IPS-18a (cell line): Measurements from ENCODE around the gene TPRG1.
"Not testable (repeated sequence)": the region's sequence is repeated elsewhere in the genome, so short reads cannot be mapped to it uniquely, and the experiment has no call there.

Experiments
- H3K27ac ChIP-seq: one replicate; pipeline ENCODE4 v1.5.1; 2013; ENCODE audit warnings: low read length
- H3K27me3 ChIP-seq: one replicate; pipeline ENCODE4 v1.6.1; 2013; ENCODE audit warnings: mild to moderate bottlenecking, low read length; ENCODE audit not compliant: control insufficient read depth, insufficient read depth
- H3K36me3 ChIP-seq: one replicate; pipeline ENCODE4 v1.6.1; 2013; ENCODE audit warnings: low read depth, low read length; ENCODE audit not compliant: control insufficient read depth
- H3K4me1 ChIP-seq: one replicate; pipeline ENCODE4 v1.6.1; 2013; ENCODE audit warnings: low read depth, low read length; ENCODE audit not compliant: control insufficient read depth
- H3K4me3 ChIP-seq: one replicate; pipeline ENCODE4 v1.5.1; 2013; ENCODE audit warnings: low read length
- H3K9ac ChIP-seq: one replicate; pipeline ENCODE4 v1.6.1; 2013; ENCODE audit warnings: mild to moderate bottlenecking, low read length, moderate library complexity
- H3K9me3 ChIP-seq: one replicate; pipeline ENCODE4 v1.6.1; 2013; ENCODE audit warnings: low read depth, low read length; ENCODE audit not compliant: control insufficient read depth

The TPRG1 gene

DNA sequence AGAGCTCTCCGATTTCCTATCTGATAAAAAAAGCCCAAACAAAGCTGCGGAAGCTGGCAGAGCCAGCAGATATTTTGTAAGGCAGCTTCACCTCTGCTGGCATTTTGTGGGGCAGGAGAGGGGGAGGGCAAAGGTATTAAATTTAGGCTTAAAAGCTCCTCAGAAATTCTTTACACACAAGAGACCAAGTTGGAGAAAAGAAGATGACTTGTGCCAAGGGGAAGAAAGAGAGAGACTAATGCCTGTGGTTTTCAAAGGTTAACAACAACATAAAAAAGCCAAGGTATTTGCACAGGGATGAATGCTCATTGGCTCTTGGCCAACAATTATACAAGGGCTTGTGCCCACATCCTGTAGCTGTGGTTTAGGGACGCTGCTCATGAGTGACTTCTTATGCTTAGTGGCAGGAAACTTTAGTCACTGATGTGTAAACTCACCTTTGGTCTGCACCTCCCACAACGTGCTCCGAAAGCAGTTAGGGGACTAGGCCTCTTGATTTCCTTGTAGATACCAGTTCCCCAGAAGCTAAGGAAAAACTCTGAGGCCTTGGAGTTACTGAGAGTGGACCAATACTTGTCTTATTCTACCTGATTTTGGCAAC lies 152.9 kb downstream of the TPRG1 start:
- Histone ChIP-seq H3K27me3 (no peaks in the 10 kb centered on the region), H3K27ac (no peak overlapping the region), H3K4me3 (no peak overlapping the region), H3K4me1 (no peaks in the 10 kb centered on the region), H3K9ac (no peak overlapping the region), H3K36me3 (no peaks in the 10 kb centered on the region), H3K9me3 (no peaks in the 10 kb centered on the region)

DNA sequence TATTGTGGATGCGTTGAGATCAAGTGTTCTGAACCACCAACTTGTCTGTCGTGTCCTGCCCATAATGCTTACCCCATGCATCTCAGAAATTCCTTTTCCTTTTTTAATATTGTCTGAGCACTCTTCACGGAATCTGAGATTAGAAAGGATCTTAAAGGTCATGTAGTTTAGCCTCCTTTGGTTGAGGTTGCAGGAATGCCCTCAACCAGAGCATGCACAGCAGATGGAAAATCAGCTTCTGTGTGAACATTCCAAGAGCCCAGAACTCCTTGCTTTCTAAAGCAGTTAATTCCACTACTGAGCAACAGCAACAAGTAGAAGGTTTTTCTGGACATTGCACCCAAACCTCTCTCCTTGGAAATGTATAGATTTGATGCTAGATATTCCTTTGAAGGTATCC lies 153.7 kb downstream of the TPRG1 start:
- H3K9me3 ChIP-seq, result no peaks in the 10 kb centered on the region
- H3K36me3 ChIP-seq, result no peaks in the 10 kb centered on the region
- H3K9ac ChIP-seq, result no peak overlapping the region
- no peak overlapping the region for H3K4me3 ChIP-seq
- no peaks in the 10 kb centered on the region for H3K27me3 ChIP-seq
- no peaks in the 10 kb centered on the region for H3K4me1 ChIP-seq
- H3K27ac ChIP-seq, result no peak overlapping the region

DNA sequence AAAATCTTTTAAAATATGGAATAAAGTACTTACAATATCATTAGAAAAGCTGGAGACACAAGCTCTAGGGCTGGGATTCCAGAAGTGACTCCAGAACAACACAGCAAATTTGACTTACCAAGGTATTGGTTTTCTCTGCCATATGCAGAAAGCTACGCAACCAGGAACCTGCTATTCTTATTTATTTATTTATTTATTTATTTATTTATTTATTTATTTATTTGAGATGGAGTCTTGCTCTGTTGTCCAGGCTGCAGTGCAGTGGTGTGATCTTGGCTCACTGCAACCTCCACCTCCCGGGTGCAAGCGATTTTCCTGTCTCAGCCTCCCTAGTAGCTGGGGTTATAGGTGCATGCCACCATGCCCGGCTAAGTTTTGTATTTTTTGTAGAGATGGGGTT lies 157.9 kb downstream of the TPRG1 start:
- not testable (repeated sequence) for H3K4me3 ChIP-seq, H3K27ac ChIP-seq, H3K4me1 ChIP-seq, H3K27me3 ChIP-seq, H3K36me3 ChIP-seq, H3K9me3 ChIP-seq, H3K9ac ChIP-seq

DNA sequence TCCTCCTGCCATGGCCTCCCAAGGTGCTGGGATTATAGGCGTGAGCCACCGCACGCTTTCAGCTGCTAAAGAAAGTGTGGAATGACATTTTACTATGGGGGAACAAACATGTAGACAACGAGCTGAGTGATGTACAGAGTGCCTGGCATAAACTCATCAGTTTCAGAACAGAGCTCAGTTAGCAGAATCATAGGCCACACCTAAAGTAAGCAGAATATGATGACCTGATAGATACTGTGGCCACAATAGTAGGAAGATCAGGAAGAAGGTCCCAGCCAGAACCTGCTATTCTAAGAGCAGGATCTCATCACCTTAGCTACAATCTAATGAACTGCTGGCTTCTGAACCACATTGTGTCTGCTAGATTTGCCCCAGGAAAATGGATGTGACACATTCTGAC lies 158.3 kb downstream of the TPRG1 start:
- Histone ChIP-seq H3K27ac (no peak overlapping the region), H3K36me3 (no peaks in the 10 kb centered on the region), H3K27me3 (no peaks in the 10 kb centered on the region), H3K9ac (no peak overlapping the region), H3K9me3 (no peaks in the 10 kb centered on the region), H3K4me3 (no peak overlapping the region), H3K4me1 (no peaks in the 10 kb centered on the region)

DNA sequence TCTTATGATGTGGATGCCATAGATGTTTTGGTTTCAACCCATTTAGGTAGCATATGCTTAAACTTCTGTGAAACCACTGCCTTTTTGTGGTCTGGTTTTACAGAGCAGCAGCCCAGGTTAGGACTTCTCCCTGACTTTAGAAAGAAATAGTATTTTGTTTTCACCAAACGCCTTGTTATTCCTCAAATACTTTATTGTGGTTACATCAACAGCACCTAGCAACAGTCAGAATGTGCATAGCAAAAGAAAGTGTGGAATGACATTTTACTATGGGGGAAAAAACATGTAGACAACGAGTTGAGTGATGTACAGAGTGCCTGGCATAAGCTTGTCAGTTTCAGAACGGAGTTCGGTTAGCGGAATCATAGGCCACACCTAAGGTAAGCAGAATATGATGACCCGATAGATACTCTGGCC lies 159.2 kb downstream of the TPRG1 start:
- no peaks in the 10 kb centered on the region for H3K9me3 ChIP-seq
- H3K9ac ChIP-seq, result no peak overlapping the region
- H3K36me3 ChIP-seq, result no peaks in the 10 kb centered on the region
- no peak overlapping the region for H3K27ac ChIP-seq
- no peaks in the 10 kb centered on the region for H3K4me1 ChIP-seq
- H3K27me3 ChIP-seq, result no peaks in the 10 kb centered on the region
- no peak overlapping the region for H3K4me3 ChIP-seq

DNA sequence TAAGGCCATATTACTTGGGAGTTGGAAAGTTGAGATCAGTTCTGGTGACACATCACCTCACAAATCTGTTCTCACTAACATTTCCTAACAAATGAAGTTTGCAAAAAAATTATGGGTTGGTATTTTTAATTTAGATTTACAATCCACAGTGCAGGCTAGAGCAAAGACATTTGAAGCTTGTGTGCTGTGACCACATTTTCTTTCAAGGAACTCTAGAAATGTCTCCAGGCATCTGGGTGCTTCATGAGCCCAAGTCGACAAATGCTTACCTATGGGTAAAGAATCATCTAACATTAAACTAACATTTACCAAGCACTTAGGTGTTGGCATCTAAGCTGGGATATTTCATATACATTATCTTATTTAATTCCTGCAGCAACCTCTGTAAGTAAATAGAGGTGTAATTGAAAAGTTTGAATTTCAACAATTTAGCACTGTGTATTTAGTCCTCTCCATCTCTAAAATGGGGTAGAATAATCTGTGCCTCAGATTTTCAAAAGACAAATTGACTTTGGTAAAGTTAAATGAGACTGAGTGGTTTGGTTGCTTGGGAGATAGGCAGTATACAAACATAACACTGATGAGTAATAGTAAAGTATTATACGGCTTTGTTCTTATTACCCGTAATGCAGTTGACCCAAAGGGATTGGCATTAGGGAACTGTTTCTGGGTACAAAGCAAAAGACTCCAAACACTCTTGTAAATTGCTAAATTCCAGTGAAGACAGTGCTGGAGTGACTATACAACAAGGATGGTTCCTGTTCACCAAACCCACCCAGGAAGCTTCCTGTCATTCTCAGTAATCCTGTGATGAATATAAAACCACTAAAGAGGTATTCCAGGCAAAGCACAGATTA lies 162.5 kb downstream of the TPRG1 start:
- H3K9ac ChIP-seq, result no peak overlapping the region
- no peaks in the 10 kb centered on the region for H3K4me1 ChIP-seq
- H3K36me3 ChIP-seq, result no peaks in the 10 kb centered on the region
- no peaks in the 10 kb centered on the region for H3K9me3 ChIP-seq
- no peaks in the 10 kb centered on the region for H3K27me3 ChIP-seq
- H3K4me3 ChIP-seq, result no peak overlapping the region
- no peak overlapping the region for H3K27ac ChIP-seq

DNA sequence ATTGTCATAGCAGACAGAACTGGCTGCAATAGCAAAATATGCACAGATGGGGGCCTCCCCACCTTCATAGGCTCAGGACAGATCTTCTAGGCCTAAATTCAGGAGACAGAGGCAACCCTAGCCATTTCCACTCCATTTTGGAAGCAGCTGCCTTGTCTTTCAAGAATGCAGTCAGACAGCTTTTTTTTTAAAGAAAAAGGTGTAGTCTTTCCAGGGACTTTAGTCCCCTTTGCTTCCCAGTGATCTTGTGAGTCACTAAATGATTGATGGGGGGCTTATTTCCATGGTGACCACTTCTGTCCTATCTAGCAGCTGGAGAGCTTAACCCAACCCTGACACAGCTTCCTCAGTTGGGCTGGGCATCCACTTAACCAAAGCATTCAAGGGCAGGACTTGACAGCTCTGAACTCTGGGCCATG lies 165.9 kb downstream of the TPRG1 start:
- H3K4me3 ChIP-seq, result no peak overlapping the region
- no peaks in the 10 kb centered on the region for H3K9me3 ChIP-seq
- H3K36me3 ChIP-seq, result no peaks in the 10 kb centered on the region
- H3K27ac ChIP-seq, result no peak overlapping the region
- no peak overlapping the region for H3K9ac ChIP-seq
- no peaks in the 10 kb centered on the region for H3K27me3 ChIP-seq
- H3K4me1 ChIP-seq, result no peaks in the 10 kb centered on the region

DNA sequence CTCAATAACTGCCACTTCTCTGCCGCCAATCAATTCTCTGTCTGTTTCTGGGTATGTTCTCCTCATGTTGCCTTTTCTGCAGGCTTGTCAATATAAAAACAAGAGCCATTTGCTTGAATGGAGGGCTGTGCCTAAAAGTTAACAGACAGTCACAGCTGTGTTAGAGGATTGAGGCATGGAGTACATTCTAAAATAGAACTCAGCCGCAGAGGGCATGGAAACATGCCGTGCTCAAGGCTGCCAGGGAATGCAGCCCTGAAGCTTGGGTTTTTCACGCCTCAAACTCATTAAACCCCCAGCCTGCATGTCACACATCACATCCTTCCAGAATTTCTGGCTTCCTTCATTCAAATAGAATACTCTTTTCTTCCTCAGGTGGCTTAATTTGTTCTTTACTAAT lies 166.6 kb downstream of the TPRG1 start:
- Histone ChIP-seq H3K4me3 (no peak overlapping the region), H3K36me3 (no peaks in the 10 kb centered on the region), H3K4me1 (no peaks in the 10 kb centered on the region), H3K27me3 (no peaks in the 10 kb centered on the region), H3K27ac (no peak overlapping the region), H3K9me3 (no peaks in the 10 kb centered on the region), H3K9ac (no peak overlapping the region)

DNA sequence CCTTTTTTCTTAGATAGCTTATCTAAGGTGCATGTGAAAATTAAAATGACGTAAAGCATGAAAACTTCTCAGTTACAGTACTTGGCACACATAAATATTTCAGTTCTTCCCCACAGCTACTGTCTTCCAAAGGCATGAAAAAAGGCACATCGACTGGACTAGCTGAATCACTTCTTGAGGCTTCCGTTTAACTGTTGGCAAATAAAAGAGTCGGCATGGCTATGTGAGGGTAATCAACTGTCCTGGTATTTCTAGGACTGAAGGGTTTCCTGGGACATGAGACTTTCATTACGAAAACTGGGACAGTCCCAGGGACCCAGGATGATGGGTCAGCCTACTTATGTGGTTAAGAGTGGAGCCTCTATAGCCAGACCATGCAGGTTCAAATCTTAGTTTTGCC lies 168.2 kb downstream of the TPRG1 start:
- no peaks in the 10 kb centered on the region for H3K36me3 ChIP-seq
- H3K9ac ChIP-seq, result no peak overlapping the region
- H3K4me3 ChIP-seq, result no peak overlapping the region
- no peaks in the 10 kb centered on the region for H3K27me3 ChIP-seq
- H3K27ac ChIP-seq, result no peak overlapping the region
- no peaks in the 10 kb centered on the region for H3K9me3 ChIP-seq
- H3K4me1 ChIP-seq, result no peaks in the 10 kb centered on the region

DNA sequence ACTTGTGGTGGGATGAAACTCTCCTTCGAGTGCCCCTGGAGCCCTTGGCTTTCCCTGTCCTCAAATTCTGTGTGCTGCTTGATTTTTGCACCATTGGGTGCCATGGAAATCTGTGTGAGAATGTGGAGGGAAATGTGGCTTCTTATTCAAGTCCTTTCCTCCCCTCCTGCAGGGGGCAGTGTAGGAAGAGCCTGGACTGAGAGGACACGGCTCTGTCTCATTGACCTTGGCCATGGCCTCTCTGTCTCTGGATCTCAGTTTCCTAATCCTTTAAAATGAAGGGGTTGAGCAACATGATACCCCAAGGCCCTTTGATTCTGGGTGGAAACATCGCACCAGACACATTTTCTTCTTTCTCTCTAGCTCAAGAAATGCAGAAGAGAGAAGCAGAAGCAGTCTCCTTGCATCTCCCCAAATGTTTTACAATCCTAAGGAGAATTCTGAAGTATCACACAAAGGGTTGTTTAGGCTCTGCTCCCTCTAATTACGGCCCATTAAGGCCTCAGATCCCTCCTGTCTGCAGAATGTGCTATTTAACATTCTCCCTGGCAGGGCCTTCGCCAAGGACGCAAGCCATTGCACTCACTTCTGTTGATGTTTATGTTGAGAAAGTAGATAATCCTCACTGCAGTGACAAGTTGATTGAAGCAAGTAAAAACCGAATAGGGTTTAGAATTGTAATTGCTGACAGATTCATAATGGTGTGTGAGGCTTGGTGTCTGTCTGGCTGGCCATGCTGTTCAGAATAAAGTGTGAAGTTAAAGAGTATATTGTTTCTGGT lies 169.1 kb downstream of the TPRG1 start:
- Histone ChIP-seq H3K36me3 (no peaks in the 10 kb centered on the region), H3K4me1 (no peaks in the 10 kb centered on the region), H3K9ac (no peak overlapping the region), H3K27ac (no peak overlapping the region), H3K9me3 (no peaks in the 10 kb centered on the region), H3K27me3 (no peaks in the 10 kb centered on the region), H3K4me3 (no peak overlapping the region)

DNA sequence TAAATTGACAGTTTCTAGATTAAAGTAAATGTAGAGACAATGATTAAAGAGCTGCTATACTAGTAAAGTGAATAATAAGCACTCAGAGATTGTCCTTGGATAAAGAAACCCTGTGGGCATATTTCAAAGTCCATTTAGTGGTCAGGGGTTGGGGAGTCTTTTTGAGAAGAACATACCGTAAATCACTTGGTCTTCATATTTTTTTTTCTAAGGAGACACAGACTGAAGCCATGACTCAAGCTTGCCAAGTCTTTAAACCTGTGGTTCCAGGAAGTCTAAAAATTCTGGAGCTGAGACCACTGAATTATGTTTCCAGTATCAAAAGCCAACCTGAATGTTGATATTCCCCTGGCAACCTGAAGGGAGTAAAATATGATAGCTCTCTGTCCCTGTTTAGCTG lies 171.0 kb downstream of the TPRG1 start:
- Histone ChIP-seq H3K9me3 (no peaks in the 10 kb centered on the region), H3K27ac (no peak overlapping the region), H3K4me1 (no peaks in the 10 kb centered on the region), H3K27me3 (no peaks in the 10 kb centered on the region), H3K9ac (no peak overlapping the region), H3K4me3 (no peak overlapping the region), H3K36me3 (no peaks in the 10 kb centered on the region)
